ENCODE data around the gene LRRC8E. TPM values are rescaled to one million over a fixed set of nuclear protein-coding genes. Genes with fewer than 3 reads are reported as not detected.

Gene LRRC8E
- polyA plus RNA-seq, 1 donor (not counting 4 experiments of a cell fraction or from before 2014, with no cell fraction given) = 13.5 TPM

DNA sequence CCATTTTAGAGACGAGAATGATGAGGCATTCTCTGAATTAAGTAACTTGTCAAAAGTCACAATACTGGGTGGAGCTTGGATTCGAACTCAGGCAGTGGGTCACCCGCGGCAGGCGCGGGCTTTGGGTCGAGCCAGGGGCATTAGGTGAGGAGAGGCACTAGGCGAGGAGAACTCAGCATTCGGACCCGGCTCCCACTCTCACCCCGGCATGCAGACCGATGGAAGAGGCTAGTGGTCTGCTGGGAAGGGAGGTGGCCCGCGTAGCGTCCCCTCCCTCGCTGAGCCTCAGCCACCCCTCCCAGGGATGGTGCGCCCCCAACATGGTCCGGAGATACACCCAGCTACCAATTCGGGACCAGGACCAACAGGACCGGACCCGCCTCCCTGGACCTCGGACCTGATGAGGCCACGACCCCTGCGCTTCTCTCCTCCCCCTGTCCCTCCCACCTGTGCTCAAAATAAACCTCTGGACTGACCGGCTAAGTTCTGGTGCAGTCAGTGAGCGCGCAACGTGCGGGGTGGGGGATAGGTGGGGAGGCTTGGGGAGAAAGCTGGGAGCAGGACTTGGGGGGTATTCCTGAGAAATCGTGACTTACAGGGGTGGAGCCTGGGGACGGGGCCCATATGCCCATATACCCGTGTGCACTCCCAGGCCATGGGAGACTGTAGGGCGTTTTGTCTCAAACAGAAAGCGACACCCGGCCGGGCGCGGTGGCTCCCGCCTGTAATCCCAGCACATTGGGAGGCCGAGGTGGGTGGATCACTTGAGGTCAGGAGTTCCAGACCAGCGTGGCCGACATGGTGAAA lies 30.5 kb downstream of the LRRC8E start:
- no peaks in the 10 kb centered on the region for H4K20me1 ChIP-seq (ENCODE audit: control insufficient read depth, extremely low read depth, insufficient read depth, low read length)
- peaks cover 4 to 5% of the 10 kb centered on the region in 2 experiments for H3K36me3 ChIP-seq (ENCODE audit: control insufficient read depth in 2 of 2, extremely low read depth in 1 of 2, insufficient read depth in 2 of 2, low read length in 2 of 2)
- no peaks in the 10 kb centered on the region for H3K9me3 ChIP-seq (ENCODE audit: control insufficient read depth, low read depth, low read length)
- peaks cover 24% of the 10 kb centered on the region for H3K27me3 ChIP-seq (ENCODE audit: control insufficient read depth, extremely low read depth, insufficient read depth, low read length)
- no peak overlapping the region for H2AFZ ChIP-seq (ENCODE audit: control insufficient read depth, low read length)
- DNase-seq (ENCODE audit: low read depth, low spot score) (no peak), FAIRE-seq (no peak)
- peaks cover 18% of the 10 kb centered on the region for H3K4me1 ChIP-seq (ENCODE audit: control insufficient read depth, extremely low read depth, insufficient read depth, low read length)
- H3K4me3 ChIP-seq (ENCODE audit: control insufficient read depth in 2 of 3, extremely low read depth in 1 of 3, insufficient read depth in 2 of 3, low read depth in 1 of 3, low read length in 3 of 3) = no peak overlapping the region
- TF ChIP-seq, protein P1, sequence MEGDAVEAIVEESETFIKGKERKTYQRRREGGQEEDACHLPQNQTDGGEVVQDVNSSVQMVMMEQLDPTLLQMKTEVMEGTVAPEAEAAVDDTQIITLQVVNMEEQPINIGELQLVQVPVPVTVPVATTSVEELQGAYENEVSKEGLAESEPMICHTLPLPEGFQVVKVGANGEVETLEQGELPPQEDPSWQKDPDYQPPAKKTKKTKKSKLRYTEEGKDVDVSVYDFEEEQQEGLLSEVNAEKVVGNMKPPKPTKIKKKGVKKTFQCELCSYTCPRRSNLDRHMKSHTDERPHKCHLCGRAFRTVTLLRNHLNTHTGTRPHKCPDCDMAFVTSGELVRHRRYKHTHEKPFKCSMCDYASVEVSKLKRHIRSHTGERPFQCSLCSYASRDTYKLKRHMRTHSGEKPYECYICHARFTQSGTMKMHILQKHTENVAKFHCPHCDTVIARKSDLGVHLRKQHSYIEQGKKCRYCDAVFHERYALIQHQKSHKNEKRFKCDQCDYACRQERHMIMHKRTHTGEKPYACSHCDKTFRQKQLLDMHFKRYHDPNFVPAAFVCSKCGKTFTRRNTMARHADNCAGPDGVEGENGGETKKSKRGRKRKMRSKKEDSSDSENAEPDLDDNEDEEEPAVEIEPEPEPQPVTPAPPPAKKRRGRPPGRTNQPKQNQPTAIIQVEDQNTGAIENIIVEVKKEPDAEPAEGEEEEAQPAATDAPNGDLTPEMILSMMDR (optimal IDR thresholded peaks at IDR 0.05 in 1 of 3, IDR thresholded peaks at IDR 0.05 in 1 of 3, conservative IDR thresholded peaks at IDR 0.05 in 1 of 3; ENCODE audit: extremely low read depth in 1 of 3, insufficient read depth in 2 of 3, low read length in 3 of 3) = no peak
- TF ChIP-seq EZH2 (IDR thresholded peaks at IDR 0.05; ENCODE audit: low read length) = no peak
- H3K27ac ChIP-seq (ENCODE audit: control insufficient read depth, insufficient read depth, low read length) = no peak overlapping the region
- H3K79me2 ChIP-seq (ENCODE audit: control insufficient read depth, insufficient read depth, low read length) = no peaks in the 10 kb centered on the region
- H3K9me1 ChIP-seq (ENCODE audit: control insufficient read depth, extremely low read depth, insufficient read depth, low read length) = no peaks in the 10 kb centered on the region
- H3K9ac ChIP-seq (ENCODE audit: control insufficient read depth, extremely low read depth, insufficient read depth, low read length) = no peak overlapping the region
- dilution Hi-C loops (cut with MboI; ENCODE audit: extremely low pct_ligation_motif_present, low sequenced_read_pairs) = no loop called here
- no peak overlapping the region for H3K4me2 ChIP-seq (ENCODE audit: control insufficient read depth, extremely low read depth, insufficient read depth, low read depth, low read length)

DNA sequence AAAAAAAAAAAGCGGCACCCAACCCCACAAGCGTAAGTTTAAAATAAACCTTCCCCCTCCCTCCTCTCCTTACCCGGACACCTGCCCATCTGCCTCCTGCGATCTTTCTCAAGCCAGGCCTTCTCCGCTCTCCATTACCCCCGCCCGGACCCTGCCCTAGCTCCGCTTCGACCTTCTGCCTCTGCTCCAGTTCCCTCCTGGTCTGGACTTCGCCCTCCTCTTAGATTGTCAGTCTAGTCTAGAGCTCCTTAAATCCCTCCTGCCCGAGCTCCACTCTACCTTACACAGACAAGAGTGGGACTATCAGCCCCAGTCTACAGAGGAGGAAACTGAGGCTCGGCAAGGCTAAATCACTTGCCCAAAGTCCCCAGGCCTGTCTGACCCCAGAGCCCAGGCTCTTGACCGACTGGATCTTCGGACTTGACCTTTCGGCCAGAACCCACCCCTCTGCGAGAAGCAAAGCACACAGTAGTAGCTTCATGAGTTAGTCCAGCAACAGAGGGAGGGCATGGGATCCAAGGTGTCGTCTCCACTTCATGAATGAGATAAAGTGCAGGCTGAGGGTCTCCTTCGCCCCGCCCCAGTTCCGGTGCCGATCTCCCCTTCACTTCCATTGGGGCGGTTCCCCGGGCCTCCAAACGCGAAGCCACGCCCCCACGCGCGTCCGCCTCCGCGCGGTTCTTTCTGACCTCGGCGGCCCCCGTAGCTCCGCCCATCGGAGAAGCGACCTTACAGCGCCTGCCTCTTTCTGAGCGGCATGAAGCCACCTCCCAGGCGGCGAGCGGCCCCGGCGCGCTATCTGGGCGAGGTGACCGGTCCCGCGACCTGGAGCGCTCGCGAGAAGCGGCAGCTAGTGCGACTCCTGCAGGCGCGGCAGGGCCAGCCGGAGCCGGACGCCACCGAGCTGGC lies 31.6 kb downstream of the LRRC8E start, which contains the start of gene SNAPC2:
TSS of gene SNAPC2 (plus strand) at position 729 of the 909 bp plus-strand sequence. CDS start at position 758, 29 bp downstream.
- H3K4me1 ChIP-seq (ENCODE audit: control insufficient read depth, extremely low read depth, insufficient read depth, low read length) = peaks cover 18% of the 10 kb centered on the region

More for the DNA sequence above, 31.6 kb downstream of the LRRC8E start, which contains the start of gene SNAPC2:
- H3K4me3 ChIP-seq (ENCODE audit: control insufficient read depth in 2 of 3, extremely low read depth in 1 of 3, insufficient read depth in 2 of 3, low read depth in 1 of 3, low read length in 3 of 3) = peak within 1 kb of the TSS; percentile 71 to 90 (median 90)
- peaks cover 24% of the 10 kb centered on the region for H3K27me3 ChIP-seq (ENCODE audit: control insufficient read depth, extremely low read depth, insufficient read depth, low read length)
- no peaks in the 10 kb centered on the region for H3K9me1 ChIP-seq (ENCODE audit: control insufficient read depth, extremely low read depth, insufficient read depth, low read length)
- dilution Hi-C loops (cut with MboI; ENCODE audit: extremely low pct_ligation_motif_present, low sequenced_read_pairs) = no loop called here
- H3K9ac ChIP-seq (ENCODE audit: control insufficient read depth, extremely low read depth, insufficient read depth, low read length) = peak within 1 kb of the TSS; percentile 75
- no peak for TF ChIP-seq EZH2 (IDR thresholded peaks at IDR 0.05; ENCODE audit: low read length)
- TF ChIP-seq, protein P1 (optimal IDR thresholded peaks at IDR 0.05 in 1 of 3, IDR thresholded peaks at IDR 0.05 in 1 of 3, conservative IDR thresholded peaks at IDR 0.05 in 1 of 3; ENCODE audit: extremely low read depth in 1 of 3, insufficient read depth in 2 of 3, low read length in 3 of 3) = no peak
- peak within 1 kb of the TSS; percentile 76 for H3K27ac ChIP-seq (ENCODE audit: control insufficient read depth, insufficient read depth, low read length)
- no peaks in the 10 kb centered on the region for H3K79me2 ChIP-seq (ENCODE audit: control insufficient read depth, insufficient read depth, low read length)
- FAIRE-seq (peak; percentile 74), DNase-seq (ENCODE audit: low read depth, low spot score) (no peak)
- H2AFZ ChIP-seq (ENCODE audit: control insufficient read depth, low read length) = peak within 1 kb of the TSS; percentile 91
- peak within 1 kb of the TSS; percentile 99 for H3K4me2 ChIP-seq (ENCODE audit: control insufficient read depth, extremely low read depth, insufficient read depth, low read depth, low read length)
- no peaks in the 10 kb centered on the region for H4K20me1 ChIP-seq (ENCODE audit: control insufficient read depth, extremely low read depth, insufficient read depth, low read length)
- H3K36me3 ChIP-seq (ENCODE audit: control insufficient read depth in 2 of 2, extremely low read depth in 1 of 2, insufficient read depth in 2 of 2, low read length in 2 of 2) = peaks cover 4 to 5% of the 10 kb centered on the region in 2 experiments
- H3K9me3 ChIP-seq (ENCODE audit: control insufficient read depth, low read depth, low read length) = no peaks in the 10 kb centered on the region

Measured in keratinocyte (primary cell).